ENCODE data around the gene KDM1B.

KDM1B gene

DNA sequence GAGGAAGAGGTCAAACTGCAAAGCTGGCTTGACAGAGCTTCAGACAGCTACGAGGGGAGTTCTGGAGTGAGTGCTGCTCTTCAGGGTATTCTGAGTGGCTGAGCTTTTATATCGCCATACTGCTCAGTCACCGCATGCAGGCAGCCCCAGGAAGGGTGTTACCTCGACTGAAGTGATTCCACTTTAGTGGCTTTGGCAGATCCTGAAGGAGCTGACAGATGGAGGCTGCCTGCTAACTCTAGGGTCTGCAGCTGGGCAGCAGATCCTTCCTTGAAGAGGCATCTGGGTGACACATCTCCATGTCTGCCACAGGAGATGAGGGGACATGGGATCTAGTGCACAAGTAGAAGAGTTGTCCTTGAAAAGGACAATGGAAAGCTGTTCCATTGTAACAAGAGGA is 112.8 kb downstream of the KDM1B start:
- TF ChIP-seq, protein P1, sequence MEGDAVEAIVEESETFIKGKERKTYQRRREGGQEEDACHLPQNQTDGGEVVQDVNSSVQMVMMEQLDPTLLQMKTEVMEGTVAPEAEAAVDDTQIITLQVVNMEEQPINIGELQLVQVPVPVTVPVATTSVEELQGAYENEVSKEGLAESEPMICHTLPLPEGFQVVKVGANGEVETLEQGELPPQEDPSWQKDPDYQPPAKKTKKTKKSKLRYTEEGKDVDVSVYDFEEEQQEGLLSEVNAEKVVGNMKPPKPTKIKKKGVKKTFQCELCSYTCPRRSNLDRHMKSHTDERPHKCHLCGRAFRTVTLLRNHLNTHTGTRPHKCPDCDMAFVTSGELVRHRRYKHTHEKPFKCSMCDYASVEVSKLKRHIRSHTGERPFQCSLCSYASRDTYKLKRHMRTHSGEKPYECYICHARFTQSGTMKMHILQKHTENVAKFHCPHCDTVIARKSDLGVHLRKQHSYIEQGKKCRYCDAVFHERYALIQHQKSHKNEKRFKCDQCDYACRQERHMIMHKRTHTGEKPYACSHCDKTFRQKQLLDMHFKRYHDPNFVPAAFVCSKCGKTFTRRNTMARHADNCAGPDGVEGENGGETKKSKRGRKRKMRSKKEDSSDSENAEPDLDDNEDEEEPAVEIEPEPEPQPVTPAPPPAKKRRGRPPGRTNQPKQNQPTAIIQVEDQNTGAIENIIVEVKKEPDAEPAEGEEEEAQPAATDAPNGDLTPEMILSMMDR (conservative IDR thresholded peaks at IDR 0.05; ENCODE audit: low read depth, low read length) = no peak
- no peak for DNase-seq (ENCODE audit: low read depth)
- no peak overlapping the region for H3K4me3 ChIP-seq (ENCODE audit: low read length)

DNA sequence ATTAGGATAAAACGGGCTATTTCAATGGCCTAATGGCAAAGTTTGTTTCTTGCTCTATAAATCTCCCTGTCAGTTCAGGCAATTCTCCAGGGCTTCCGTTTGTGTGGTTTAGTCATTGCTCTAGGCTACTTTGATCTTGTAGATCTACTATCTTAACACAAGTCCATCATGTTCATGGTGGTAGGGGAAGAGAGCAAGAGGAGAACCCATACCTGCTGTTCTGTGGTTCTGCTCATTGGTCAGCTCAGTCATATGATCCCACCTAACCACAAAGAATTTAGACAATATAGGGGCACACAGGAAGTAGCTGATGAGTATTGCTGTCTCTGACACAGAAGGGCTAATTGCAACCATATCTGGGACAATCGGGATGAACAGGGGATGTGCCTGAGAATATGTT is 114.0 kb downstream of the KDM1B start:
- TF ChIP-seq, protein P1 (conservative IDR thresholded peaks at IDR 0.05; ENCODE audit: low read depth, low read length) = no peak
- no peak overlapping the region for H3K4me3 ChIP-seq (ENCODE audit: low read length)
- DNase-seq (ENCODE audit: low read depth) = no peak

DNA sequence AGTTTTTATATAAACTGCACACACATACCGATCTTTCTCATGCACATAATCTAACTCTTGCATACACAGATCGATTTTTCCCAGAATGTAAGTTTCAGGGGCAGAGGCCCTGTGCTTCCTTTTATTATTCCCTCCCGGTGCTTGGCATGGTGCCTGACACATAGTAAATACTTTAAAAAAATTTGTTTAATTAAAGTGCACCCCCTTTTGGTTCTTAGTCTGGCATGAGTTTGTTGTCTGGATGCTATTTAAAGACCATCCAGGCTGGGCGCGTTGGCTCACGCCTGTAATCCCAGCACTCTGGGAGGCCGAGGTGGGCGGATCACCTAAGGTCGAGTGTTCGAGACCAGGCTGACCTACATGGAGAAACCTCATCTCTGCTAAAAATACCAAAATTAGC is 114.5 kb downstream of the KDM1B start:
- H3K4me3 ChIP-seq (ENCODE audit: low read length) = no peak overlapping the region
- no peak for DNase-seq (ENCODE audit: low read depth)
- TF ChIP-seq, protein P1 (conservative IDR thresholded peaks at IDR 0.05; ENCODE audit: low read depth, low read length) = no peak

DNA sequence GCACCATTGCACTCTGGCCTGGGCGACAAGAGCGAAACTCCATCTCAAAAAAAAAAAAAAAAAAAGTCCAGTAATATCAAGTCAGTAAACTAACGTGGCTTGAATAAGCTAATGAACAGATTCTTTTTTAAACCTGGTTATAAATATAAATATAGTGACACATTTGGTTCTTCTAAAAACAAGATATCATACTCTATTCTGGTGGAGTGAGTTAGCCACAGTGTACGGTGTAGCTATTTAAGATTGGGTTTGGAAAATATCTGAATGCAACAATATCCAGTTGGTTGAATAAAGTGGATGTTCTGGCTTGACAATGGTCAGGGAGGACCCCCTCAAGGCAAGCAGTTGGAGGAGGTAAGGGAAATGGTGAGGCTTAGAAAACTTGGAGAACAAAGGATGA is 115.0 kb downstream of the KDM1B start:
- no peak for DNase-seq (ENCODE audit: low read depth)
- TF ChIP-seq, protein P1 (conservative IDR thresholded peaks at IDR 0.05; ENCODE audit: low read depth, low read length) = no peak
- no peak overlapping the region for H3K4me3 ChIP-seq (ENCODE audit: low read length)
